ENCODE results near the gene ADARB2. TPM values are rescaled to one million over a fixed set of nuclear protein-coding genes. Genes with fewer than 3 reads are reported as not detected.

ADARB2 gene
- total RNA-seq, 4 donors from 2014 or later: 1.3 to 5.4 (median 1.8) TPM

GRCh38 chr10:1281405-1281782 lies 455.9 kb downstream of the ADARB2 start:
- 77 to 85% methylated on average over 5 to 7 of the region's 9 CpGs for WGBS, 2 donors (ENCODE audit: low coverage in 1 of 2)
- Histone ChIP-seq H3K4me3 (no peak overlapping the region), H3K27ac (no peak overlapping the region), H3K27me3 (peaks cover 28% of the 10 kb centered on the region), H3K36me3 (no peaks in the 10 kb centered on the region), H3K4me1 (no peaks in the 10 kb centered on the region), H3K9me3 (peaks cover 0 to 11% (median 0%) of the 10 kb centered on the region in 3 donors)
- TF ChIP-seq POLR2A (IDR thresholded peaks at IDR 0.05): no peak
- no peak for TF ChIP-seq CTCF (IDR thresholded peaks at IDR 0.05)
- TF ChIP-seq EP300 (IDR thresholded peaks at IDR 0.05): no peak
- TF ChIP-seq POLR2AphosphoS5 (IDR thresholded peaks at IDR 0.05): no peak
- no peak for ATAC-seq

GRCh38 chr10:1280466-1281404 lies 456.6 kb downstream of the ADARB2 start:
- no peaks in the 10 kb centered on the region for H3K36me3 ChIP-seq
- H3K4me1 ChIP-seq: no peaks in the 10 kb centered on the region
- TF ChIP-seq POLR2AphosphoS5 (IDR thresholded peaks at IDR 0.05) (no peak), CTCF (IDR thresholded peaks at IDR 0.05) (no peak), EP300 (IDR thresholded peaks at IDR 0.05) (no peak), POLR2A (IDR thresholded peaks at IDR 0.05) (no peak)
- 64 to 79% methylated on average over 13 to 19 of the region's 19 CpGs for WGBS, 2 donors (ENCODE audit: low coverage in 1 of 2)
- ATAC-seq: no peak
- H3K9me3 ChIP-seq: peaks cover 0 to 11% (median 0%) of the 10 kb centered on the region in 3 donors
- no peak overlapping the region for H3K27ac ChIP-seq
- H3K27me3 ChIP-seq: peaks cover 28% of the 10 kb centered on the region
- no peak overlapping the region for H3K4me3 ChIP-seq

GRCh38 chr10:1278306-1278705 lies 459.0 kb downstream of the ADARB2 start:
- peaks cover 14% of the 10 kb centered on the region for H3K27me3 ChIP-seq
- no peak for TF ChIP-seq CTCF (IDR thresholded peaks at IDR 0.05)
- TF ChIP-seq POLR2A (IDR thresholded peaks at IDR 0.05): no peak
- no peak for TF ChIP-seq EP300 (IDR thresholded peaks at IDR 0.05)
- no peak for TF ChIP-seq POLR2AphosphoS5 (IDR thresholded peaks at IDR 0.05)
- WGBS, 2 donors (ENCODE audit: low coverage in 1 of 2): 0 to 34% methylated on average over 2 to 3 of the region's 3 CpGs
- ATAC-seq: no peak
- H3K27ac ChIP-seq: no peak overlapping the region
- H3K4me3 ChIP-seq: no peak overlapping the region
- H3K4me1 ChIP-seq: no peaks in the 10 kb centered on the region
- H3K9me3 ChIP-seq: no peaks in the 10 kb centered on the region
- no peaks in the 10 kb centered on the region for H3K36me3 ChIP-seq

GRCh38 chr10:1274701-1275544 lies 462.4 kb downstream of the ADARB2 start:
- no peaks in the 10 kb centered on the region for H3K4me1 ChIP-seq
- no peaks in the 10 kb centered on the region for H3K9me3 ChIP-seq
- H3K27me3 ChIP-seq: peaks cover 7% of the 10 kb centered on the region
- WGBS, 2 donors (ENCODE audit: low coverage in 1 of 2): 81 to 91% methylated on average over 3 to 8 of the region's 17 CpGs
- TF ChIP-seq EP300 (IDR thresholded peaks at IDR 0.05): no peak
- no peak for TF ChIP-seq POLR2AphosphoS5 (IDR thresholded peaks at IDR 0.05)
- no peak for TF ChIP-seq CTCF (IDR thresholded peaks at IDR 0.05)
- TF ChIP-seq POLR2A (IDR thresholded peaks at IDR 0.05): no peak
- H3K36me3 ChIP-seq: no peaks in the 10 kb centered on the region
- no peak overlapping the region for H3K27ac ChIP-seq
- ATAC-seq: no peak
- H3K4me3 ChIP-seq: no peak overlapping the region
